K562 (cell line): ENCODE measurements around the gene DIAPH3. TPM values are rescaled to one million over a fixed set of nuclear protein-coding genes. Genes with fewer than 3 reads are reported as not detected.

Experiments used
- ATAC-seq: fragments of 200-7000 bp; cut with Tn5 transposase; 3 replicates; pipeline ENCODE4 v1.9.1; 2020; ENCODE audit warnings: moderate library complexity
- BruUV-seq: library from RNA; stranded (reverse); fragments of 400-500 nt; replicated peaks from 2 replicates; lab custom pipeline; 2021; lab: Mats Ljungman, UMichigan
- CTCF ChIA-PET: fragments of 300-600 bp; formaldehyde crosslinking; extraction: SDS; loops from one replicate; lab custom pipeline; 2021; ENCODE audit warnings: low intra/inter-chr PET ratio; lab: Yijun Ruan, JAX
- POLR2A ChIA-PET: fragments of 300-600, 350-650 bp; sonication (Branson Sonifier 250); formaldehyde crosslinking; extraction: SDS; loops from one replicate; lab custom pipeline; 2021; ENCODE audit warnings: antibody characterized with exemption, inconsistent platforms; lab: Yijun Ruan, JAX
- DNase-seq, 4 experiments: peaks; one replicate each; pipeline versions ENCODE4 v3.0.0 to v3.0.0-alpha.2; 2011 to 2018; ENCODE audit warnings: low spot score in 3 of 4, mixed read lengths in 3 of 4; ENCODE audit errors: extremely low read depth in 1 of 4
- FAIRE-seq: peaks from 2 replicates; lab custom pipeline; 2011; peaks lifted over from hg19 to GRCh38; lab: Jason Lieb, UNC
- H2AFZ ChIP-seq: 2 replicates; pipeline ENCODE4 v1.6.0; 2011; ENCODE audit warnings: low read depth, low read length, control low read depth, inconsistent platforms
- H3K27ac ChIP-seq: fragments of 200-600 bp; 3 replicates; pipeline ENCODE4 v1.8.0; 2011; ENCODE audit warnings: low read depth, mild to moderate bottlenecking, control low read depth, inconsistent platforms, low read length, moderate library complexity, mixed read lengths; ENCODE audit errors: extremely low read depth
- H3K27me3 ChIP-seq, 2 experiments: fragments of 300-600 bp in 1 of 2; 2 replicates in 1 of 2; 3 replicates in 1 of 2; pipeline versions ENCODE4 v1.6.0 to v1.8.0; 2011; ENCODE audit warnings: inconsistent platforms in 2 of 2, low read length in 2 of 2, mild to moderate bottlenecking in 1 of 2, mixed read lengths in 1 of 2, moderate library complexity in 1 of 2; ENCODE audit not compliant: control insufficient read depth in 2 of 2, insufficient read depth in 2 of 2
- H3K36me3 ChIP-seq: fragments of 300-600 bp; 3 replicates; pipeline ENCODE4 v1.8.0; 2011; ENCODE audit warnings: mild to moderate bottlenecking, low read length, inconsistent platforms; ENCODE audit not compliant: control insufficient read depth, insufficient read depth
- H3K4me1 ChIP-seq, 2 experiments: fragments of 200-600 bp in 1 of 2; replicated peaks in 1 of 2; 2 replicates in 1 of 2; 3 replicates in 1 of 2; pipeline versions ENCODE4 v1.5.1 to v1.8.0; 2011; ENCODE audit warnings: inconsistent platforms in 2 of 2, low read length in 2 of 2, mild to moderate bottlenecking in 1 of 2, mixed read lengths in 1 of 2, moderate library complexity in 1 of 2; ENCODE audit not compliant: control insufficient read depth in 2 of 2, insufficient read depth in 2 of 2
- H3K4me2 ChIP-seq: 2 replicates; pipeline ENCODE4 v1.6.1; 2011; ENCODE audit warnings: low read length, control low read depth, inconsistent platforms, mixed read lengths; ENCODE audit not compliant: insufficient read depth
- H3K4me3 ChIP-seq: fragments of 200-600 bp; sonication (generic), shearing (Covaris generic); 2 replicates; pipeline ENCODE4 v1.5.1; 2016; ENCODE audit warnings: control low read depth, inconsistent platforms
- H3K79me2 ChIP-seq: fragments of 200-600 bp; 3 replicates; pipeline ENCODE4 v1.8.0; 2011; ENCODE audit warnings: low read length, inconsistent platforms; ENCODE audit not compliant: control insufficient read depth, insufficient read depth
- H3K9ac ChIP-seq, 2 experiments: 2 replicates each; pipeline versions ENCODE4 v1.6.0 to v1.6.1; 2011; ENCODE audit warnings: low read depth in 2 of 2, low read length in 2 of 2, control low read depth in 1 of 2, inconsistent platforms in 1 of 2, mild to moderate bottlenecking in 1 of 2, mixed read lengths in 1 of 2; ENCODE audit not compliant: insufficient read depth in 1 of 2
- H3K9me1 ChIP-seq: one replicate; pipeline ENCODE4 v1.6.0; 2011; ENCODE audit warnings: inconsistent platforms, mild to moderate bottlenecking, low read length, moderate library complexity; ENCODE audit not compliant: control insufficient read depth, insufficient read depth
- H3K9me3 ChIP-seq: replicated peaks from 2 replicates; pipeline ENCODE4 v1.5.1; 2011; ENCODE audit warnings: low read depth, low read length, inconsistent platforms; ENCODE audit not compliant: control insufficient read depth, insufficient read depth
- H4K20me1 ChIP-seq: replicated peaks from 2 replicates; pipeline ENCODE4 v1.6.1; 2011; ENCODE audit warnings: low read length, inconsistent platforms, mixed read lengths; ENCODE audit not compliant: control insufficient read depth, insufficient read depth
- CAMTA2 ChIP-seq: fragments of 250-450 bp; sonication (Bioruptor Pico); conservative IDR thresholded peaks from 2 replicates; pipeline ENCODE4 v1.5.1; 2022
- CBX2 ChIP-seq: fragments of 200-600 bp; sonication (generic); IDR thresholded peaks from one replicate; pipeline ENCODE4 v1.6.1; 2012; ENCODE audit warnings: mild to moderate bottlenecking, low read length, inconsistent platforms; ENCODE audit not compliant: insufficient read depth, poor library complexity, severe bottlenecking
- DNMT1 ChIP-seq: fragments of 450-650 bp; IDR thresholded peaks from 2 replicates; pipeline ENCODE4 v1.6.1; 2016; ENCODE audit warnings: antibody characterized with exemption, mild to moderate bottlenecking
- EP400 ChIP-seq: fragments of 450-650 bp; IDR thresholded peaks from 2 replicates; pipeline ENCODE4 v1.6.1; 2017; ENCODE audit warnings: antibody characterized with exemption, mild to moderate bottlenecking, moderate library complexity
- HDAC8 ChIP-seq: fragments of 450-650 bp; IDR thresholded peaks from 2 replicates; pipeline ENCODE4 v1.6.1; 2016; ENCODE audit warnings: mild to moderate bottlenecking, missing genetic modification characterization, moderate library complexity, missing compliant biosample characterization
- HSF4 ChIP-seq: fragments of 250-450 bp; sonication (Bioruptor Pico); IDR thresholded peaks from 2 replicates; pipeline ENCODE4 v2.1.2; 2022; ENCODE audit warnings: mild to moderate bottlenecking, moderate library complexity, borderline replicate concordance
- POLR3A ChIP-seq: IDR thresholded peaks from 2 replicates; pipeline ENCODE4 v1.6.1; 2011; ENCODE audit warnings: borderline replicate concordance, mild to moderate bottlenecking, moderate library complexity; ENCODE audit not compliant: insufficient read length, insufficient read depth; ENCODE audit errors: extremely low read depth
- SMC3 ChIP-seq: conservative IDR thresholded peaks from 2 replicates; pipeline ENCODE4 v1.6.1; 2011; ENCODE audit warnings: low read depth, low read length, improper control_type of control experiment; ENCODE audit not compliant: insufficient read depth
- TCF7 ChIP-seq: sonication (generic); IDR thresholded peaks from 2 replicates; pipeline ENCODE4 v1.6.1; 2016; ENCODE audit warnings: antibody characterized with exemption, borderline replicate concordance
- ZBTB7A ChIP-seq: IDR thresholded peaks from 2 replicates; pipeline ENCODE4 v1.6.1; 2011; ENCODE audit warnings: low read depth, mild to moderate bottlenecking, low read length, moderate library complexity, borderline replicate concordance; ENCODE audit not compliant: control insufficient read depth
- ZNF143 ChIP-seq: sonication (generic); formaldehyde crosslinking; IDR thresholded peaks from 2 replicates; pipeline ENCODE4 v1.9.0; 2022; ENCODE audit warnings: mild to moderate bottlenecking, missing genetic modification reagents
- ZNF316 ChIP-seq: fragments of 450-650 bp; IDR thresholded peaks from 2 replicates; pipeline ENCODE4 v1.6.1; 2016
- ZNF57 ChIP-seq: fragments of 450-650 bp; formaldehyde crosslinking; IDR thresholded peaks from 2 replicates; pipeline ENCODE4 v1.4.0; 2020; ENCODE audit warnings: mild to moderate bottlenecking, moderate library complexity
- ZNF764 ChIP-seq: fragments of 250-450 bp; sonication (Bioruptor Pico); IDR thresholded peaks from 2 replicates; pipeline ENCODE4 v1.4.0; 2020; ENCODE audit warnings: low read depth, mild to moderate bottlenecking, moderate library complexity
- WGBS: fragments of 100-300 bp; shearing (Covaris generic); methylation state at CpG from one replicate; pipeline ENCODE4 v1.1.6; 2016; ENCODE audit warnings: low coverage, mixed read lengths; ENCODE audit not compliant: insufficient coverage; ENCODE audit errors: missing lambda C conversion rate; 5-methylcytosine and 5-hydroxymethylcytosine counted together
- in situ Hi-C: fragments of 300-500 bp; cut with MboI; formaldehyde crosslinking; loops from 4 replicates; pipeline ENCODE4 v1.15.0; 2018; ENCODE audit warnings: inconsistent platforms, mixed read lengths
- intact Hi-C: fragments of 100-400 bp; cut with micrococcal nuclease; formaldehyde crosslinking; loops from 2 replicates; pipeline ENCODE4 v1.14.2; 2022
- polyA plus RNA-seq, 8 experiments: library from polyadenylated mRNA; depleted of rRNA in 4 of 8; stranded (reverse) in 5 of 8; unstranded in 3 of 8; fragments of >200 nt; fragmentation: Nextera tagmentation in 2 of 8; fragmentation: Illumina TruSeq in 1 of 8; extraction: Ambion mirVana in 2 of 8; extraction: Trizol in 1 of 8; gene quantifications; 2 replicates each; pipeline versions ENCODE4 v1.2.1 to v1.2.3, GENCODE V29; 2011 to 2014; ENCODE audit warnings: inconsistent platforms in 1 of 8, missing spikeins in 1 of 8
- total RNA-seq, 7 experiments: library from RNA; depleted of rRNA in 6 of 7; stranded (reverse); fragments of >200 nt in 6 of 7; fragmentation: Illumina TruSeq in 2 of 7; extraction: Trizol in 2 of 7; gene quantifications; 2 replicates each; pipeline versions ENCODE4 v1.2.1 to v1.2.3, GENCODE V29; 2011 to 2021; ENCODE audit warnings: low replicate concordance in 1 of 7
- TF ChIP-seq, protein P1 (sequence below), 2 experiments: IDR thresholded peaks; 2 replicates each; pipeline ENCODE4 v1.6.1; 2012; ENCODE audit warnings: improper control_type of control experiment in 2 of 2, low read depth in 2 of 2, low read length in 2 of 2, borderline replicate concordance in 1 of 2
- TF ChIP-seq, protein P2 (sequence below): conservative IDR thresholded peaks from 2 replicates; pipeline ENCODE4 v1.6.1; 2011; ENCODE audit warnings: low read depth, mild to moderate bottlenecking, low read length; ENCODE audit not compliant: control insufficient read depth
- TF ChIP-seq, protein P3 (sequence below): fragments of 450-650 bp; formaldehyde crosslinking; IDR thresholded peaks from 2 replicates; pipeline ENCODE4 v1.4.0; 2020; ENCODE audit warnings: mild to moderate bottlenecking, moderate library complexity

Gene DIAPH3
- total and polyA plus RNA-seq, 9 of the 15 experiments (the other 6 are each of a cell fraction or from before 2014, with no cell fraction given) = 9.0 to 18.7 (median 14.7) TPM

DNA sequence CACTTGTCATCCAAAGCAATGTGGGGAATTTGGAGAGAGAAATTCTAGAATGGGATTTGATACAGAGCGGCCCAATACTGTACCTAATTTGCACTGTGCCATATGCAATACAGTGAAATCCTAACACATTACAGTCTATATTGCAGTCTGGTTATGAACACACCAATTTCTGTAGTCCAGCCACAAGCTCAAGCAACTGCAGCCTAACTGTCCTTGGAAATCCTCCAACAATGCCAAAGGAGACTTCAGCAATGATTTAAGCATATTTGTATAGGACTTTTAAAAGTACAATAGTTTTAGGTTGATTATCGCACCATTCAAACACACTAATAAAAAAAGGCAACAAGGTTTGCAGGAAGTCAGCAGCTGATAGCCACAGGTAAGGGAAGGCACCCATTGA is 17.3 kb downstream of the DIAPH3 start:
- Histone ChIP-seq H3K27ac (no peak overlapping the region), H3K9me3 (no peaks in the 10 kb centered on the region), H3K4me2 (no peak overlapping the region), H3K4me1 (no peaks in the 10 kb centered on the region; a peak in 1 of 5 replicates), H3K4me3 (no peak overlapping the region), H3K79me2 (peaks cover 70% of the 10 kb centered on the region), H3K9me1 (no peaks in the 10 kb centered on the region), H2AFZ (no peak overlapping the region), H3K9ac (no peak overlapping the region), H4K20me1 (peaks cover 9% of the 10 kb centered on the region), H3K36me3 (no peaks in the 10 kb centered on the region), H3K27me3 (no peaks in the 10 kb centered on the region)
- ATAC-seq (no peak), DNase-seq (no peak), FAIRE-seq (no peak)
- CTCF ChIA-PET = no interaction called here
- in situ Hi-C loops (no loop called here), intact Hi-C loops (no loop called here)
- no TSS peak for BruUV-seq
- WGBS = 97% methylated on average over 2 of the region's 2 CpGs
- POLR2A ChIA-PET = interaction anchor here (1.3 kb wide), 1 partner anchor 9 kb away, joined by 3 read pairs; no protein-coding TSS in a partner anchor
- TF ChIP-seq POLR3A (no peak), DNMT1 (no peak), ZNF57 (CRISPR knock-in tag) (no peak), EP400 (no peak), CAMTA2 (CRISPR knock-in tag) (no peak), ZNF764 (no peak), HDAC8 (no peak), TCF7 (no peak), CBX2 (no peak), ZNF316 (no peak), SMC3 (no peak), ZNF143 (CRISPR knock-in tag) (no peak), HSF4 (CRISPR knock-in tag) (no peak), ZBTB7A (no peak)
- TF ChIP-seq, protein P1, sequence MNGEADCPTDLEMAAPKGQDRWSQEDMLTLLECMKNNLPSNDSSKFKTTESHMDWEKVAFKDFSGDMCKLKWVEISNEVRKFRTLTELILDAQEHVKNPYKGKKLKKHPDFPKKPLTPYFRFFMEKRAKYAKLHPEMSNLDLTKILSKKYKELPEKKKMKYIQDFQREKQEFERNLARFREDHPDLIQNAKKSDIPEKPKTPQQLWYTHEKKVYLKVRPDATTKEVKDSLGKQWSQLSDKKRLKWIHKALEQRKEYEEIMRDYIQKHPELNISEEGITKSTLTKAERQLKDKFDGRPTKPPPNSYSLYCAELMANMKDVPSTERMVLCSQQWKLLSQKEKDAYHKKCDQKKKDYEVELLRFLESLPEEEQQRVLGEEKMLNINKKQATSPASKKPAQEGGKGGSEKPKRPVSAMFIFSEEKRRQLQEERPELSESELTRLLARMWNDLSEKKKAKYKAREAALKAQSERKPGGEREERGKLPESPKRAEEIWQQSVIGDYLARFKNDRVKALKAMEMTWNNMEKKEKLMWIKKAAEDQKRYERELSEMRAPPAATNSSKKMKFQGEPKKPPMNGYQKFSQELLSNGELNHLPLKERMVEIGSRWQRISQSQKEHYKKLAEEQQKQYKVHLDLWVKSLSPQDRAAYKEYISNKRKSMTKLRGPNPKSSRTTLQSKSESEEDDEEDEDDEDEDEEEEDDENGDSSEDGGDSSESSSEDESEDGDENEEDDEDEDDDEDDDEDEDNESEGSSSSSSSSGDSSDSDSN (IDR thresholded peaks at IDR 0.05; ENCODE audit: borderline replicate concordance in 1 of 2, low read depth in 2 of 2, low read length in 2 of 2) = no peak
- TF ChIP-seq, protein P2, sequence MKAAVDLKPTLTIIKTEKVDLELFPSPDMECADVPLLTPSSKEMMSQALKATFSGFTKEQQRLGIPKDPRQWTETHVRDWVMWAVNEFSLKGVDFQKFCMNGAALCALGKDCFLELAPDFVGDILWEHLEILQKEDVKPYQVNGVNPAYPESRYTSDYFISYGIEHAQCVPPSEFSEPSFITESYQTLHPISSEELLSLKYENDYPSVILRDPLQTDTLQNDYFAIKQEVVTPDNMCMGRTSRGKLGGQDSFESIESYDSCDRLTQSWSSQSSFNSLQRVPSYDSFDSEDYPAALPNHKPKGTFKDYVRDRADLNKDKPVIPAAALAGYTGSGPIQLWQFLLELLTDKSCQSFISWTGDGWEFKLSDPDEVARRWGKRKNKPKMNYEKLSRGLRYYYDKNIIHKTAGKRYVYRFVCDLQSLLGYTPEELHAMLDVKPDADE = no peak
- TF ChIP-seq, protein P3, sequence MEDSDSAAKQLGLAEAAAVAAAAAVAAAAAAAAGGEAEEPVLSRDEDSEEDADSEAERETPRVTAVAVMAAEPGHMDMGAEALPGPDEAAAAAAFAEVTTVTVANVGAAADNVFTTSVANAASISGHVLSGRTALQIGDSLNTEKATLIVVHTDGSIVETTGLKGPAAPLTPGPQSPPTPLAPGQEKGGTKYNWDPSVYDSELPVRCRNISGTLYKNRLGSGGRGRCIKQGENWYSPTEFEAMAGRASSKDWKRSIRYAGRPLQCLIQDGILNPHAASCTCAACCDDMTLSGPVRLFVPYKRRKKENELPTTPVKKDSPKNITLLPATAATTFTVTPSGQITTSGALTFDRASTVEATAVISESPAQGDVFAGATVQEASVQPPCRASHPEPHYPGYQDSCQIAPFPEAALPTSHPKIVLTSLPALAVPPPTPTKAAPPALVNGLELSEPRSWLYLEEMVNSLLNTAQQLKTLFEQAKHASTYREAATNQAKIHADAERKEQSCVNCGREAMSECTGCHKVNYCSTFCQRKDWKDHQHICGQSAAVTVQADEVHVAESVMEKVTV (CRISPR knock-in tag) = no peak
